ENCODE results near the gene GSTM1.
"Not testable (repeated sequence)": the region's sequence is repeated elsewhere in the genome, so short reads cannot be mapped to it uniquely, and the experiment has no call there.

Gene GSTM1

GRCh38 chr1:109659997-109660690 is 27.5 kb upstream of the GSTM1 start:
- DNase-seq = no peak

GRCh38 chr1:109660691-109661026 is 27.0 kb upstream of the GSTM1 start:
- not testable (repeated sequence) for DNase-seq

DNA sequence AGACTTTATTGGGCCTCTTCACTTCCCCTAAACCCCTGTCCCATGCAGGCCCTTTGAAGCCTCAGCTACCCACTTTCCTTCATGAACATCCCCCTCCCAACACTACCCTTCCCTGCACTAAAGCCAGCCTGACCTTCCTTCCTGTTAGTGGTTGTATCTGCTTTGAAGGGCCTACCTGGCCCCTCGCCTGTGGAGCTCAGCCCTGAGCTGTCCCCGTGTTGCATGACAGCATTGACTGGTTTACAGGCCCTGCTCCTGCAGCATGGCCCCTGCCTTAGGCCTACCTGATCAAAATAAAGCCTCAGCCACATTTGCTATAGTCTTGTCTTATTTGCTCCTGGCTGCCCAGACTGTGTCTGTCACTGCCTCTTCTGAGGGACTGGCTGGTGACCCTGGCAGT is 26.2 kb upstream of the GSTM1 start:
- no peak for DNase-seq

DNA sequence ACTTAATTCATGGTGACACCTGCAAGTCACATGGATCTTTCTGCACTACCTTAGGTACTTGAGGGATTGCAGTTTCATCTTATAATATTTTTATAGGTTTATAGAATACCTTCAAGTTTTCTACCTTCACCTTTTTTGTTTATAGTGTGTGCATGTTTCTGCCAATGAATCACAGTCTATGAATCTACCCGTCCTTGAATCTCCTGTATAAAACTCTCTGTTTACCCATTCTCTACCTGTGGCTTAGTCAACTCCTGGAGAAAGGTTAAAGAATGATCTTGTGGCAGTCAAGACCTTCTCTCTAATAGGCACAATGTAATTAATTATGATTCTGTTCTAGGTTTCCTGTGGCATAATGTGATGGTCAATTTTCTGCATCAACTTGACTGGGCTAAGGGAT is 22.9 kb upstream of the GSTM1 start:
- no peak for DNase-seq

- peak in 54 of 58 donors; percentile 27 to 91 (median 78) for DNase-seq
Observed at GRCh38 chr1:109667452-109668122, 20.0 kb upstream of the GSTM1 start, which contains the start of gene GSTM2. Gene GSTM2 (plus strand): TSS chr1:109668057. CDS start chr1:109668116, 59 bp downstream.

DNA sequence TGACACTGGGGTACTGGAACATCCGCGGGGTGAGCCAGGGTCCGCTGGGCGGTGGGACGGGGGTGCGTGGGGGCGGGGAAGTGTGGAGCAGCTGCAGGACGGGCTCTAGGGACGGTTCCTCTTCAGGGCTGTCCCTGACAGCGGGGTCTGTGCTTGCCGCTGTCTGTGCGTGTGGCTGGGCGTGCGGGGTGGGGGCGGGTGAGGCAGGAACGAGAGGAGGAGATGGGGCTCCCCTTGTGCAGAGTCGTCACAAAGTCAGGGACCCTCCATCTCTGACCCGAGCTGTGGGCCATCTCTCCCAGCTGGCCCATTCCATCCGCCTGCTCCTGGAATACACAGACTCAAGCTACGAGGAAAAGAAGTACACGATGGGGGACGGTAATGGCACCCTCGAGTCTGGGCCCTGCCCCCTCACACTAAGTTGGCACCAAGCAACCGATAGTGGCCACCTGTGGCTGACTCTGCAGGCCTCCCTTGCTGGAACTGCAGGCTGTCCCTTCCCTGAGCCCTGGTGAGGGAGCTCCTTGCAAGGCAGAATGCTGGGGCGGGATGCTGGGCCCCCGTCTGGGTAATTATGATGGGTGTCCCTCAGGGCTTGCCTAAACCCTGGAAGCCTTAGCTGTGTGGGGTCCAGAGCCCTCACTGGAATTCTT is 19.4 kb upstream of the GSTM1 start:
- no peak for DNase-seq

DNA sequence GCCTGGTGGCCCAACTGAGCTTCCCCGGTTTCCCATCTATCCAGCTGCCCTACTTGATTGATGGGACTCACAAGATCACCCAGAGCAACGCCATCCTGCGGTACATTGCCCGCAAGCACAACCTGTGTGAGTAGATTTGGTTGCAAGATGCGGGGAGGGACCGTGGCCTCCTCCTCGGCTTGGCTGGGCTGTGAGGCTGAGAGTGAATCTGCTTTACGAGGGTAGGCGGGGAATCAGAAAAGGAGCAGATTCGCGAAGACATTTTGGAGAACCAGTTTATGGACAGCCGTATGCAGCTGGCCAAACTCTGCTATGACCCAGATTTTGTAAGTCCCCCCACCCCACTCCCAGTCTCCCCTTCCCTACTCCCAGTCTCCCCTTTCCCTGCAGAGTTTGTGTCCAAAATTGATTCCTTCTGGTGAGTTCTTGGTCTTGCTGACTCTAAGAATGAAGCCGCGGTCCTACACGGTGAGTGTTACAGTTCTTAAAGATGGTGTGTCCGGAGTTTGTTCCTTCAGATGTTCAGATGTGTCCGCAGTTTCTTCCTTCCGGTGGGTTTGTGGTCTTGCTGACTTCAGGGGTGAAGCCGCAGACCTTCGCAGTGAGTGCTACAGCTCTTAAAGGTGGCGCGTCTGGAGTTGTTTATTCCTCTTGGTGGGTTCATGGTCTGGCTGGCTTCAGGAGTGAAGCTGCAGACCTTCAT is 18.2 kb upstream of the GSTM1 start:
- DNase-seq = no peak

GRCh38 chr1:109669949-109670302 is 17.7 kb upstream of the GSTM1 start:
- DNase-seq = not testable (repeated sequence)

DNA sequence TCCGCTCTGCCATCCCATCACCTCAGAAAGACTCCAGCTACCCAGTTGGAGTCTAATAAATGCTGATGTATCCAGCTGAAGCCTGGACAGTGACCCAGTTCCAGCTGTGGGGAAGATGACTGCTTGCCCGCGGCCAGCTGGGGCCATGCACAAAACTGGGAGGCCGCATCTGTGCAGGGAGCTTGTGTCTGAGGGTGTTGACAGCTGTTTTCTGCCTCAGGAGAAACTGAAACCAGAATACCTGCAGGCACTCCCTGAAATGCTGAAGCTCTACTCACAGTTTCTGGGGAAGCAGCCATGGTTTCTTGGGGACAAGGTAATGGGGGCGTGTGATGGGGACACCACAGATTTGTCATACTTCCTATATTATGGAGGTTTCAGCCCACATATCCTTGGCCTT is 16.6 kb upstream of the GSTM1 start:
- DNase-seq = no peak

- not testable (repeated sequence) for DNase-seq
Observed at GRCh38 chr1:109673861-109674260, 13.8 kb upstream of the GSTM1 start.

GRCh38 chr1:109676683-109677381 is 10.8 kb upstream of the GSTM1 start:
- not testable (repeated sequence) for DNase-seq

DNA sequence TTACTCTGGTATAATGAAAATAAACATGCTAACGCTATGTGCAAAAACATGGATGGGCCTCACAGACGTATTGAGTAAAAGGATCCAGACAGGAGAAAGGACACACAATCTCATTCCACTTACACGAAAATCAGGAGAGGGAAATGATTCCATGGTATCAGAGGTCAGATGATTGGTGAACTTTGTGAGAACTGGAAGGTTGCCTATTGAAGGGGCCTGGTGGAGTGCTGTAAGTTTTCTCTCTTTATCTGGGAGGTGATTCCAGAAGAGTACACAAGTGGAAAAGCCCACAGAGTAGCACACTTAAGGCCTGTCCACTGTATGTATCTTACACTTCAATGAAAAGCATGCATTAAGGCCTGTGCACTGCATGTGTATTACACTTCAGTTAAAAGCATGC is 10.2 kb upstream of the GSTM1 start:
- no peak for DNase-seq

DNA sequence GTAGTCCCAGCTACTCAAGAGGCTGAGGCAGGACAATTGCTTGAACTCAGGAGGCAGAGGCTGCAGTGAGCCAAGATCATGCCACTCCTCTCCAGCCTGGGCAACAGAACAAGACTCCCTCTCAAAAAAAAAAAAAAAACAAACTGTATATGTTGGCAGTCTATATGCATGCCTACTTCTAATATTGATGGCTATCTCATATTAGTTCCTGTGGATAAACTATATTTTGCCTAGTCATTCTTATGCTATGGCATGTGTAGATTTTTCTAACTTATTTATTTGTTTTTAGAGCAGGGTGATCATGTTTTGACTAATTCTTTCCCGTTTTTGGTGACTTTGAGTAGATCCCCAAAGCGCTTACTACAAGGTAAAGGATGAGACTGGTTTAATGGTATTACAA is 9.0 kb upstream of the GSTM1 start:
- not testable (repeated sequence) for DNase-seq

DNA sequence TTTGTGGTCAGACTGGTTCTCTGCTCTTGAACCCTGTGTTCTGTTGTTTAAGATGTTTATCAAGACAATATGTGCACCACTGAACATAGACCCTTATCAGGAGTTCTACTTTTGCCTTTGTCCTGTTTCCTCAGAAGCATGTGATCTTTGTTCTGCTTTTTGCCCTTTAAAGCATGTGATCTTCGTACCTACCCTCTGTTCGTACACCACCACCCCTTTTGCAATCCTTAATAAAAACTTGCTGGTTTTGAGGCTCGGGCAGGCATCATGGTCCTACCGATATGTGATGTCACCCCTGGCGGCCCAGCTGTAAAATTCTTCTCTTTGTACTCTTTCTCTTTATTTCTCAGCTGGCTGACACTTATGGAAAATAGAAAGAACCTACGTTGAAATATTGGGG is 2.8 kb upstream of the GSTM1 start:
- DNase-seq = not testable (repeated sequence)

DNA sequence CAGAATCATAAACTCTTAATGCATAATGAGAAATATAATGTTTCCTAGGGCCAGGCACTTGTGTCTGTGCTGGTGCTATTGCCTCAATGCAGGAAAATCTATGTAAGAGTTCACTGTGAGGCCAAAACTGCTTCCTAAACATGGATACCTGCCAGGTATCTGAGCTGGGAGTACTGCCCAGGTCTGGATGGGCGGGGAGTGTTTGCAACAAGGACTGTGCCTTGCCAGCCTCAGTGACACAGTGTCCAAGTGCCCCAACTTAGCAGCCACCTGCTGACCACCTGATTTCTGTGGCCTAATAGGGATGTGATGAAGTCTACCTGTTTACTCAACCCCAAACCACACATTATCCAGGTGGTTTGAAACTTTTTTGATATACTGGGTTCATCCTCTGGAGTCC is 2.2 kb upstream of the GSTM1 start:
- not testable (repeated sequence) for DNase-seq

DNA sequence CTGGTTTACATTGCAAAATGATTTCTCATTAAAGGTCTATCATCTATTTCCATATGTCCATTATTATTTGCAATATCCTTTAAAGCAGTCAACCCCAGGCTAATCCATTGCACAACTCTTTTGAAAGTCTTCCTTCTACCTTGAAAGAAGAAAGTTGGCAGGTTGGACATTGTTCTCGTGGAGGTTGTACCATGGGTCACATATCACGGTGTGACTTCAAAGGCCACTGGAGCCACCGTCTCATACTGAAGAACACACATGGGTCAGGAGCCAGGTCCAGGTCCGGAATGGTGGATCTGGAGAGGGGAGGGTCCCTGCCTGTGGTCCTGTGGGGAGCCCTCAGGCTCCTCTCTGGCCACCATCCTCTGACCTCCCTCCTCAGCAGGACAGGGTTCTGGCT is 1.7 kb upstream of the GSTM1 start:
- DNase-seq = not testable (repeated sequence)

- not testable (repeated sequence) for DNase-seq
Observed at GRCh38 chr1:109687109-109687508, 508 bp upstream of the GSTM1 start.

- peak in 7 of 58 donors; percentile 4 to 69 (median 38) for DNase-seq
Observed at GRCh38 chr1:109689844-109690405, 2.3 kb downstream of the GSTM1 start.

DNA sequence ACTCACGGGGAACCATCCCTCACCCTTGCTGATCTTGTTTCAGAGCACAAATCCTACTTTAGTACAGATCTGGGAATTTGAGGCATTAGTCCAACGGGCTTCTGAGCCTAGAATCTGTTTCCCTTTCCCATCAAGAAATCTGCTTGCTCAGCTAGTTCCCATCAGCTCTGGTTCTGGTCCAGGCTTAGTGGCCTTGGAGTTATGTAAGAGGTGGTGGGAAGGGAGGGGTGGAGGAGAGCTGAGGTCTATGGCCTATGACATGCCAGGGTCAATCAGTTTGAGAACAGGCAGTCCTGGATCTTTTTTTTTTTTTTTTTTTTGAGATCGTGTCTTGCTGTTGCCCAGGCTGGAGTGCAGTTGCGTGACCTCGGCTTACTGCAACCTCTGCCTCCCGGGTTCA is 4.1 kb downstream of the GSTM1 start:
- DNase-seq = peak in 2 of 58 donors; percentile 7 to 41

DNA sequence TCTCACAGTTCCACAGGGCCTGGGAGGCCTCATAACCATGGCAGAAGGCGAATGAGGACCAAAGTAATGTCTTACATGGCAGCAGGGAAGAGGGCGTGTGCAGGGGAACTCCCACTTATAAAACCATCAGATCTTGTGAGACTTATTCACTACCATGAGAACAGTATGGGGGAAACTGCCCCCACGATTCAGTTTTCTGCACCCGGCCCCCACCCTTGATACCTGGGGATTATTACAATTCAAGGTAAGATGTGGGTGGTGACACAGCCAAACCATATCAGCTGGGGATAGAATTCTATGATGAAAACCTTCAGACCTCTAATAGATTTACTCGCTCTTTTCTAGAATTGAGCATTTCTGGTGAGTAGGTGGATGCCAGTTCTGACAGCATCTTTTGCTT is 6.8 kb downstream of the GSTM1 start:
- DNase-seq = not testable (repeated sequence)

GRCh38 chr1:109695138-109695537 is 7.5 kb downstream of the GSTM1 start:
- not testable (repeated sequence) for DNase-seq

Measured in anterior cingulate cortex (tissue), 58 donors.